Measurements from ENCODE around the gene MON2. TPM values are rescaled to one million over a fixed set of nuclear protein-coding genes. Genes with fewer than 3 reads are reported as not detected.

Gene MON2
- total and polyA plus RNA-seq, 2 of the 13 experiments (the other 11 are each of a cell fraction or from before 2014, with no cell fraction given): 10.5 to 24.8 TPM

DNA sequence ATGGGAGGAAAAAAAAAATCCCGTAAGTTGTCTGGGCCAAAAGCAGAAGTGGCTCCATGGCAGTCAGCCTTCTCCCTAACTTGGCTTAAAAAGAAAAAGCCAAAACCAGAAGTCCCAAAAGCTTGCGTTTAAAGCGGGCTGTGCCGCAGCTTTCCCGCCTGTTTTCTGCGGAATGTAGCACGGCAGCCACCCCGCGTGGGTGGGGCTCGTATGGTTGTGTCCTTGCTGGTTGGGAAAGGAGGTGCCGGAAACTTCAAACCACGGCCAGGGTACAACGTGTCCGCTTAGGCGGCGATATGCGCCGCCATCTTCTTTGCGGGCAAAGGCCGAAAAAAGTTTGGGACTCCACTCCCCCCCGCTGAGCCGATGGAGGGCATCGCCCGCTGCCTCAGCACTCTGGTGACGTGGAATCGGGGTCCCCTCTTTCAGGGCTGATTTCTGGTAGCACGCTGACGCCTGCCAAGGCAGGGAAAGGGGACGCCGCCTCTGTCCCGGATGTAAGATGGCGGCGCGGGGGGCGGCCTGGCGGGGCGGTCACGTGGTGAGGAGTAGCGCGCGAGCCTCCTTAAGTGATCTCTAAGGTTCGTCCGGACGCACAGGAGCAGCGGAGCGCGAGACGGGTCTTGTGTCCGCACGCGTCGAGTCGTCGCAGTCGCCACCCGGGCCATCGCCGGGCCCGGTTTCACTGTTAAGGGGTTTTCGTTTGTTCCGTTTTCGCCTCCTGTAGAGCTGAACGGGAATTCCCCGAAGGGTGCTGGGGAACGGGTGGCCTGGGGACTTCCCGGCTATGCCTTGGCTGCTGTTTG lies 135.8 kb downstream of the MON2 start (continued):
- TF ChIP-seq ZBTB49 (CRISPR knock-in tag; IDR thresholded peaks at IDR 0.05; ENCODE audit: borderline replicate concordance): no peak
- no peak for TF ChIP-seq SUZ12 (IDR thresholded peaks at IDR 0.05; ENCODE audit: low read depth, low read length)
- peak in 1 of 2 experiments; percentile 23; a peak in 2 of 4 replicates for TF ChIP-seq REST (IDR thresholded peaks at IDR 0.05; ENCODE audit: borderline replicate concordance in 1 of 2, low read depth in 1 of 2, low read length in 2 of 2)
- TF ChIP-seq ZNF460 (CRISPR knock-in tag; IDR thresholded peaks at IDR 0.05; ENCODE audit: borderline replicate concordance): no peak; the same call in 1 of the 2 replicates
- no peak for TF ChIP-seq GPBP1L1 (CRISPR knock-in tag; IDR thresholded peaks at IDR 0.05)
- no peak for TF ChIP-seq TRIM24 (CRISPR knock-in tag; IDR thresholded peaks at IDR 0.05)
- peak; percentile 29; the same call in 1 of the 2 replicates for TF ChIP-seq HES4 (CRISPR knock-in tag; IDR thresholded peaks at IDR 0.05; ENCODE audit: borderline replicate concordance)
- peak; percentile 55; the same call in 1 of the 2 replicates for TF ChIP-seq ZC3H4 (CRISPR knock-in tag; IDR thresholded peaks at IDR 0.05; ENCODE audit: borderline replicate concordance)
- no peak; the same call in 1 of the 2 replicates for TF ChIP-seq ZBTB3 (CRISPR knock-in tag; IDR thresholded peaks at IDR 0.05; ENCODE audit: borderline replicate concordance, low read depth)
- peak; percentile 82; the same call in 1 of the 2 replicates for TF ChIP-seq ZNF20 (CRISPR knock-in tag; IDR thresholded peaks at IDR 0.05)
- no peak for TF ChIP-seq TIGD3 (CRISPR knock-in tag; IDR thresholded peaks at IDR 0.05; ENCODE audit: borderline replicate concordance)
